ENCODE data around the gene TRIM41. TPM values are rescaled to one million over a fixed set of nuclear protein-coding genes. Genes with fewer than 3 reads are reported as not detected.

Gene TRIM41
- polyA plus RNA-seq, 1 donor (not counting 4 experiments of a cell fraction or from before 2014, with no cell fraction given) = 13.4 TPM

GRCh38 chr5:181237729-181238385, 14.8 kb downstream of the TRIM41 start:
- Histone ChIP-seq H3K36me3 (ENCODE audit: control insufficient read depth in 2 of 2, extremely low read depth in 1 of 2, insufficient read depth in 2 of 2, low read length in 2 of 2) (peaks cover 46 to 70% of the 10 kb centered on the region in 2 experiments), H3K4me3 (ENCODE audit: control insufficient read depth in 2 of 3, extremely low read depth in 1 of 3, insufficient read depth in 2 of 3, low read depth in 1 of 3, low read length in 3 of 3) (no peak overlapping the region), H2AFZ (ENCODE audit: control insufficient read depth, low read length) (no peak overlapping the region), H3K9me3 (ENCODE audit: control insufficient read depth, low read depth, low read length) (no peaks in the 10 kb centered on the region), H3K4me1 (ENCODE audit: control insufficient read depth, extremely low read depth, insufficient read depth, low read length) (peaks cover 8% of the 10 kb centered on the region), H3K79me2 (ENCODE audit: control insufficient read depth, insufficient read depth, low read length) (peaks cover 53% of the 10 kb centered on the region), H3K27ac (ENCODE audit: control insufficient read depth, insufficient read depth, low read length) (no peak overlapping the region), H3K9me1 (ENCODE audit: control insufficient read depth, extremely low read depth, insufficient read depth, low read length) (no peaks in the 10 kb centered on the region), H3K9ac (ENCODE audit: control insufficient read depth, extremely low read depth, insufficient read depth, low read length) (no peak overlapping the region), H3K27me3 (ENCODE audit: control insufficient read depth, extremely low read depth, insufficient read depth, low read length) (no peaks in the 10 kb centered on the region), H3K4me2 (ENCODE audit: control insufficient read depth, extremely low read depth, insufficient read depth, low read depth, low read length) (no peak overlapping the region), H4K20me1 (ENCODE audit: control insufficient read depth, extremely low read depth, insufficient read depth, low read length) (peaks cover 59% of the 10 kb centered on the region)
- DNase-seq (ENCODE audit: low read depth, low spot score) = no peak
- dilution Hi-C loops (cut with MboI; ENCODE audit: extremely low pct_ligation_motif_present, low sequenced_read_pairs) = no loop called here
- no peak for FAIRE-seq
- no peak for TF ChIP-seq EZH2 (IDR thresholded peaks at IDR 0.05; ENCODE audit: low read length)
- no peak for TF ChIP-seq CTCF (optimal IDR thresholded peaks at IDR 0.05 in 1 of 3, IDR thresholded peaks at IDR 0.05 in 1 of 3, conservative IDR thresholded peaks at IDR 0.05 in 1 of 3; ENCODE audit: extremely low read depth in 1 of 3, insufficient read depth in 2 of 3, low read length in 3 of 3)

GRCh38 chr5:181239062-181239663, 16.1 kb downstream of the TRIM41 start:
- no peaks in the 10 kb centered on the region for H3K27me3 ChIP-seq (ENCODE audit: control insufficient read depth, extremely low read depth, insufficient read depth, low read length)
- peaks cover 46 to 73% of the 10 kb centered on the region in 2 experiments for H3K36me3 ChIP-seq (ENCODE audit: control insufficient read depth in 2 of 2, extremely low read depth in 1 of 2, insufficient read depth in 2 of 2, low read length in 2 of 2)
- DNase-seq (ENCODE audit: low read depth, low spot score) (no peak), FAIRE-seq (no peak)
- TF ChIP-seq EZH2 (IDR thresholded peaks at IDR 0.05; ENCODE audit: low read length) (no peak), CTCF (optimal IDR thresholded peaks at IDR 0.05 in 1 of 3, IDR thresholded peaks at IDR 0.05 in 1 of 3, conservative IDR thresholded peaks at IDR 0.05 in 1 of 3; ENCODE audit: extremely low read depth in 1 of 3, insufficient read depth in 2 of 3, low read length in 3 of 3) (no peak)
- no peaks in the 10 kb centered on the region for H3K9me3 ChIP-seq (ENCODE audit: control insufficient read depth, low read depth, low read length)
- no peaks in the 10 kb centered on the region for H3K9me1 ChIP-seq (ENCODE audit: control insufficient read depth, extremely low read depth, insufficient read depth, low read length)
- H3K4me2 ChIP-seq (ENCODE audit: control insufficient read depth, extremely low read depth, insufficient read depth, low read depth, low read length) = no peak overlapping the region
- no peak overlapping the region for H3K9ac ChIP-seq (ENCODE audit: control insufficient read depth, extremely low read depth, insufficient read depth, low read length)
- H3K27ac ChIP-seq (ENCODE audit: control insufficient read depth, insufficient read depth, low read length) = no peak overlapping the region
- no peak overlapping the region for H2AFZ ChIP-seq (ENCODE audit: control insufficient read depth, low read length)
- no peak overlapping the region for H3K4me3 ChIP-seq (ENCODE audit: control insufficient read depth in 2 of 3, extremely low read depth in 1 of 3, insufficient read depth in 2 of 3, low read depth in 1 of 3, low read length in 3 of 3)
- H3K79me2 ChIP-seq (ENCODE audit: control insufficient read depth, insufficient read depth, low read length) = peaks cover 62% of the 10 kb centered on the region
- dilution Hi-C loops (cut with MboI; ENCODE audit: extremely low pct_ligation_motif_present, low sequenced_read_pairs) = no loop called here
- H4K20me1 ChIP-seq (ENCODE audit: control insufficient read depth, extremely low read depth, insufficient read depth, low read length) = peaks cover 58% of the 10 kb centered on the region
- peaks cover 8% of the 10 kb centered on the region for H3K4me1 ChIP-seq (ENCODE audit: control insufficient read depth, extremely low read depth, insufficient read depth, low read length)

Data from keratinocyte (primary cell).